Stimulated activated naive CD4-positive, alpha-beta T cell (primary cell): ENCODE measurements around the gene UBE2S.
"Not testable (repeated sequence)": the region's sequence is repeated elsewhere in the genome, so short reads cannot be mapped to it uniquely, and the experiment has no call there.

Experiments
- DNase-seq, 6 experiments: peaks; one replicate each; lab custom pipeline; 2025; lab: John Stamatoyannopoulos, UW

UBE2S gene

DNA sequence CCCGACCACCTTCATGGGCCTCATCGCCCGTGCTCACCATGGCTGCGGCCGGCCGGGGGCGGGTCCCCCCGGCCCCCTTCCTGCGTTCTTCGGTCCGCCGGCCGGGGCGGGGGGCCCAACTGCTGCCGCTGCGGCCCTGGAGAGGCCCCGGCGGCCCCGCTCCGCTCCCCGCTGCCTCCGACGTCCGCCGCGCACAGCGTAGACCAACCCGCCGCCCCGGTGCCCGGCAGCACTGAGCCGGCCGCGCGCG is at the start of gene UBE2S:
TSS of gene UBE2S (minus strand) at position 239 of the 250 bp plus-strand sequence. CDS start at position 40, 199 bp downstream.
- DNase-seq = not testable (repeated sequence)

- no peak for DNase-seq
Measured at GRCh38 chr19:55456347-55456746, 48.8 kb upstream of the UBE2S start.

GRCh38 chr19:55455576-55456235 is 48.1 kb upstream of the UBE2S start:
- no peak for DNase-seq

GRCh38 chr19:55454787-55455243 is 47.2 kb upstream of the UBE2S start:
- DNase-seq = peak in 5 of 6 experiments; percentile 16 to 47 (median 21)

- no peak for DNase-seq
Measured at GRCh38 chr19:55453511-55454260, 46.1 kb upstream of the UBE2S start.

GRCh38 chr19:55452749-55453346 is 45.3 kb upstream of the UBE2S start:
- peak in 4 of 6 experiments; percentile 14 to 40 (median 24) for DNase-seq

GRCh38 chr19:55451965-55452748 is 44.6 kb upstream of the UBE2S start:
- DNase-seq = peak in 4 of 6 experiments; percentile 17 to 36 (median 30)

GRCh38 chr19:55451163-55451964 is 43.8 kb upstream of the UBE2S start:
- DNase-seq = peak in 2 of 6 experiments; percentile 14 to 26

DNA sequence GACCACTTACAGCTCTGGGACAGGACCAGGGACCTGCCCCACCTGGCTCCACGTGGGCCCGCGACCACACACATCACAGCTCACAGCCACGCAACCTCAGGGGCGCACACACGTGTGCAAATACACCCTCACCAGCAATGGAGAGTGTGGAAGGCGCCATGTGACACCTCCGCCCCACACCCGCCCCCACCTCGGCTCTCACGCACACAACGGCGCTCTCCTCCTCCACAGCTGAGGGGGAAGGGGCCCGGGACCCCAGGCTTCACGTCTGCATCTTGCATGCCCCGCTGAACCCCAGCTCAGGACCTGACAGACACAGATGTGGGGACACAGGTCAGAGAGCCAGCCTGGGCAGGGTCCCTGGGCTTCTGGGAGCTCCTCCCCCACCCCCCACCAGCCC is 41.9 kb upstream of the UBE2S start:
- no peak for DNase-seq

DNA sequence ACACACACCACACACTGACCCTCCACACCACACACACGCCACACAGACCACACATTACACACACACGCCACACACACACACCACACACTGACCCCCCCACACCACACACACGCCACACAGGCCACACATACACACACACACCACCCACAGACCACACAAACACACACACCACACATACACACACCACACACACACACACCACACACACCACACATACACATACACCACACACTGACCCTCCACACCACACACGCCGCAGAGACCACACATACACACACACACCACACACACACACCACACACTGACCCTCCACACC is 40.5 kb upstream of the UBE2S start:
- DNase-seq = not testable (repeated sequence)

- peak in 1 of 6 experiments; percentile 8 for DNase-seq
Measured at GRCh38 chr19:55447421-55448174, 40.0 kb upstream of the UBE2S start.

GRCh38 chr19:55446060-55446459 is 38.5 kb upstream of the UBE2S start:
- DNase-seq = no peak

GRCh38 chr19:55444646-55445045 is 37.1 kb upstream of the UBE2S start:
- DNase-seq = no peak

DNA sequence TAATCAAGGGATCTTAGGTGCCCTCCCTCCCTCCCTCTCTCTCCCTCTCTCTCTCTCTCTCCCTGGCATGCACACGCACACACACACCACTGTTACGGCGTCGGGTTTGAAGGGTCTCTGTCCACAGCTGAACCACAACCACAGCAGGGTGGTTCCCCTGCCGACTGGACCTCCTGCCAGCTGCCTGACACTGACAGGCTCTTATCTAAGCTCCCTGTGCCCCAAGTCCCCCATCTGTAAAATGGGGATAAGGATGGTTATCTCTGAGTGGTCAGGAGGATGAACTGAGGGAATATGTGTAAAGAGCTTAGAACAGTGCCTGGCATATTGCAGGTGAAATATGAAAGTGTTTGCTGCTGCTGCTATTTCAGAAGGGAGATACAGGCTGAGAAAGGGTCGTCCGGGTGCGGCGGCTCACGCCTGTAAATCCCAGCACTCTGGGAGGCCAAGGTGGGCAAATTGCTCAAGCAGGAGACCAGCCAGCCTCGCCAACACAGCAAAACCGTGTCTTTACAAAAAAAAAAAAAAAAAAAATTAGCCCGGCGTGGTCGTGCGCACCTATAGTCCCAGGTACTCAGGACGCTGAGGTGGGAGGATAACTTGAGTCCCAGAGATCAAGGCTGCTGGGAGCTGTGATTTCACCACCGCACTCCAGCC is 36.4 kb upstream of the UBE2S start:
- no peak for DNase-seq

DNA sequence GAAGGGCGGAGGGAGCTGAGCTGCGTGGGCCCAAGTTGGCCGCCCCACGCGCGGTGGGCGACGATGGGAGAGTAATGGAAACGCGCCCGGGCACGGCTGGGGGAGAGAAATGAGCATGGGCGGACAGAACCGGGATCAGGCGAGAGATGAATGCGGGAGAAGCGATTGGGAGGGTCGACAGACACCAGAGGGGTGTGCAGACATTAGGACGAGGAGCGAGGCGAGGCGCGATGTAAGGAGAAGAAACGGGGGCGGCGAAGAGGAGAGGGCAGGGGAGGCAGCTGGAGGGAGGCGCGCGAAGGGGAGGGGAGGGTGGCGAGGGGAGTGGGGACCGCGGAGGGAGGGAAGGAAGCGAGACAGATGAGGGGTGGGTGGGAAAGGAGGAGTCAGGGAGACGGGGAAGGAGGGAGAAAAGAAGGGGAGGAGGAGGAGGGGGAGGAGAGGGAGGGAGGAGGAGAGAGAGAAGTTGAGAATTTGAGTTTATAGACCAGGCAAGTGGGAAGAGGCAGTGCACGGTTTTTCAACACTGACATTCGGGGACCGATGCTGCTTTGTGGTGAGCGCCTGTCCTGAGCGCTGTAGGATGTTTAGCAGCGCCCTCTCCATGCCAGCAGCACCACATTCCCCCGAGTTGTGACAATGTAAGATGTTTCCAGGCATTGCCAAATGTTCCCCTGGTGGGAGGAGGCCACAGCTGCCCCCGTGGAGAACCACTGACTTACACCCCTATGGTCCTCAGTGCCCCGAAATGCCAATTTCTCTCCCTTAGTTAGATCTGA is 35.6 kb upstream of the UBE2S start, which contains the start of gene SHISA7:
TSS of gene SHISA7 (minus strand) at position 256 of the 779 bp plus-strand sequence. CDS start 437 bp downstream, outside the sequence.
- no peak for DNase-seq

DNA sequence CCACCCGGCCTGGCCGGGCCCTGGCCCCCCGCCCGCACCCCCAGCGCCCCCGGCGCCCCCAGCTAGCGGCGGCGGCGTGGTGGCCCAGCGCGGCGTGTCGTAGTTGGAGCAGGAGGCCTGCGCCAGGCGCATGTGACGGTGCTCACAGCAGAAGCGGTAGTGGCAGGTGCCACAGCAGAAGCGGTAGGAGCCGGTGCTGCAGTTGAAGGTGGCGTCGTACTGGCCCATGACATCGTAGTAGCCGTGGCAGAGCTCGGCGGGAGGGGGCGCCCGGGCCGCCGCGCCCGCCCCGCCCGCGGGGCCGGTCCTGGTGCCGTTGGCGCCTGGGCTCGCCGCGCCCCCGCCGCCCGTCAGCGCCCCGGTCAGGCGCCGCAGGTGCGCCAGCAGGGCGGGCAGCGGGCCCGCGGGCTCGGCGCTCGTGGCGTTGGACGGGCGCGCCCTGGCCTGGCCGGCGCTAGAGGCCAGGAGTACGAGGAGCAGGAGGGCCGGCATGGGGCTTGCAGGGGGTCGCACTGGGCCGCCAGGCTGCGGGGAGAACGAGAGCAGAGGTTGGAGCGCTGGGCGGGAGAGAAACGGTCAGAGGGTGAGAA is 34.9 kb upstream of the UBE2S start:
- DNase-seq = peak in 4 of 6 experiments; percentile 8 to 26 (median 15)

GRCh38 chr19:55441692-55442321 is 34.2 kb upstream of the UBE2S start:
- peak in 1 of 6 experiments; percentile 45 for DNase-seq

DNA sequence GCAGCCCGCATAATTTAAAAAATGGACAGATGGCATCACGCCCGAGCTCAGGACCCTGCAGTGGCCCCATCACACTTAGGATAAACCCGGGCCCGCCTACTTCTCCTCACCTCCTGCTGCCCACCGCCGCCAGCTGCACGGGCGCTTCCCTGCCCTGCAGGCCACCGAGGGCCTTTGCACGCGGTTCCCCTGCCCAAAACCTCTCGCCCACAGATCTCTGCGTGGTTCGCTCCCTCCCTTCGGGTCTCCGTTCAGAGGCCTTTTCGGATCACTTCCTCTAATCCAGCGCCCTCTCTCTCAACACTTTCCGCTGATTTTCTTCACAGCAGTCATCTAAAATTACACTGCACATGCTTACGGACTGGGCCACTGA is 33.7 kb upstream of the UBE2S start:
- DNase-seq = peak in 2 of 6 experiments; percentile 12 to 45
